ENCODE data around the gene SPTB.

DNA sequence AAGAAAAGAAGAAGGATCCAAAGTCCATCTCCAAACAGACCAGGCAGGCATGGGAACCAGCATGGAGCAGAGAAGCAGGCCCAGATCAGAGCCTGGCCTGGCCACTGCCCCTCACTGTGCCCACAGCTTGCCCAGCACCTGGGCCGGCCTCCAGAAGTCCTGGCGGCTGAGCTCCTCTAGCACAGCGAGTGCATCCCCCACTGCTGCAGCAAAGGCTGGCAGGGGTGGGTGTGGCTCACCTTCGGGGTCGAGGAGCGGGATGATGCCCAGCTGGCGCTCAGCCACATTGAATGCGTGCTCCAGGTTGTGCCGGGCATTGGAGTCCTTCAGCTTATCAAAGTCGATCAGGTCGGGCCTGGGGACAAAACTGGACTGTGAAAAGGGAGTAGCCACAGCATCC, 78.7 kb downstream of the SPTB start:
- TF ChIP-seq, protein P1, sequence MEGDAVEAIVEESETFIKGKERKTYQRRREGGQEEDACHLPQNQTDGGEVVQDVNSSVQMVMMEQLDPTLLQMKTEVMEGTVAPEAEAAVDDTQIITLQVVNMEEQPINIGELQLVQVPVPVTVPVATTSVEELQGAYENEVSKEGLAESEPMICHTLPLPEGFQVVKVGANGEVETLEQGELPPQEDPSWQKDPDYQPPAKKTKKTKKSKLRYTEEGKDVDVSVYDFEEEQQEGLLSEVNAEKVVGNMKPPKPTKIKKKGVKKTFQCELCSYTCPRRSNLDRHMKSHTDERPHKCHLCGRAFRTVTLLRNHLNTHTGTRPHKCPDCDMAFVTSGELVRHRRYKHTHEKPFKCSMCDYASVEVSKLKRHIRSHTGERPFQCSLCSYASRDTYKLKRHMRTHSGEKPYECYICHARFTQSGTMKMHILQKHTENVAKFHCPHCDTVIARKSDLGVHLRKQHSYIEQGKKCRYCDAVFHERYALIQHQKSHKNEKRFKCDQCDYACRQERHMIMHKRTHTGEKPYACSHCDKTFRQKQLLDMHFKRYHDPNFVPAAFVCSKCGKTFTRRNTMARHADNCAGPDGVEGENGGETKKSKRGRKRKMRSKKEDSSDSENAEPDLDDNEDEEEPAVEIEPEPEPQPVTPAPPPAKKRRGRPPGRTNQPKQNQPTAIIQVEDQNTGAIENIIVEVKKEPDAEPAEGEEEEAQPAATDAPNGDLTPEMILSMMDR (IDR thresholded peaks at IDR 0.05): no peak
- TF ChIP-seq, protein P2, sequence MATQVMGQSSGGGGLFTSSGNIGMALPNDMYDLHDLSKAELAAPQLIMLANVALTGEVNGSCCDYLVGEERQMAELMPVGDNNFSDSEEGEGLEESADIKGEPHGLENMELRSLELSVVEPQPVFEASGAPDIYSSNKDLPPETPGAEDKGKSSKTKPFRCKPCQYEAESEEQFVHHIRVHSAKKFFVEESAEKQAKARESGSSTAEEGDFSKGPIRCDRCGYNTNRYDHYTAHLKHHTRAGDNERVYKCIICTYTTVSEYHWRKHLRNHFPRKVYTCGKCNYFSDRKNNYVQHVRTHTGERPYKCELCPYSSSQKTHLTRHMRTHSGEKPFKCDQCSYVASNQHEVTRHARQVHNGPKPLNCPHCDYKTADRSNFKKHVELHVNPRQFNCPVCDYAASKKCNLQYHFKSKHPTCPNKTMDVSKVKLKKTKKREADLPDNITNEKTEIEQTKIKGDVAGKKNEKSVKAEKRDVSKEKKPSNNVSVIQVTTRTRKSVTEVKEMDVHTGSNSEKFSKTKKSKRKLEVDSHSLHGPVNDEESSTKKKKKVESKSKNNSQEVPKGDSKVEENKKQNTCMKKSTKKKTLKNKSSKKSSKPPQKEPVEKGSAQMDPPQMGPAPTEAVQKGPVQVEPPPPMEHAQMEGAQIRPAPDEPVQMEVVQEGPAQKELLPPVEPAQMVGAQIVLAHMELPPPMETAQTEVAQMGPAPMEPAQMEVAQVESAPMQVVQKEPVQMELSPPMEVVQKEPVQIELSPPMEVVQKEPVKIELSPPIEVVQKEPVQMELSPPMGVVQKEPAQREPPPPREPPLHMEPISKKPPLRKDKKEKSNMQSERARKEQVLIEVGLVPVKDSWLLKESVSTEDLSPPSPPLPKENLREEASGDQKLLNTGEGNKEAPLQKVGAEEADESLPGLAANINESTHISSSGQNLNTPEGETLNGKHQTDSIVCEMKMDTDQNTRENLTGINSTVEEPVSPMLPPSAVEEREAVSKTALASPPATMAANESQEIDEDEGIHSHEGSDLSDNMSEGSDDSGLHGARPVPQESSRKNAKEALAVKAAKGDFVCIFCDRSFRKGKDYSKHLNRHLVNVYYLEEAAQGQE (IDR thresholded peaks at IDR 0.05; ENCODE audit: insufficient read depth in 1 of 2, low read depth in 2 of 2, low read length in 1 of 2): no peak
- TF ChIP-seq POLR2AphosphoS5 (IDR thresholded peaks at IDR 0.05; ENCODE audit: low read depth, low read length) (no peak), TCF7L2 (IDR thresholded peaks at IDR 0.05; ENCODE audit: low read depth, low read length) (no peak), SIN3A (IDR thresholded peaks at IDR 0.05; ENCODE audit: borderline replicate concordance, insufficient read depth, low read depth, low read length) (no peak)
